HCT116 (cell line): ENCODE results near the gene DNAJC5G. TPM values are rescaled to one million over a fixed set of nuclear protein-coding genes. Genes with fewer than 3 reads are reported as not detected.

Experiments used
- ATAC-seq: fragments of 200-7000 bp; cut with Tn5 transposase; 2 replicates; pipeline ENCODE4 v1.9.1; 2020; ENCODE audit warnings: mild to moderate bottlenecking, moderate library complexity
- BruUV-seq: library from RNA; stranded (reverse); fragments of 400-500 nt; replicated peaks from 2 replicates; lab custom pipeline; 2021; lab: Mats Ljungman, UMichigan
- CTCF ChIA-PET: fragments of 300-600 bp; sonication (Branson Sonifier 250); formaldehyde crosslinking; loops from one replicate; lab custom pipeline; 2021; ENCODE audit warnings: antibody characterized with exemption; lab: Charles Lee
- POLR2A ChIA-PET: fragments of 300-600, 350-600 bp; sonication (Branson Sonifier 250); formaldehyde crosslinking; loops from one replicate; lab custom pipeline; 2021; ENCODE audit warnings: antibody characterized with exemption; lab: Charles Lee
- RAD21 ChIA-PET, 2 experiments: fragments of 300-600 bp; sonication (Branson Sonifier 250); formaldehyde crosslinking; loops; one replicate each; lab custom pipeline; 2023; ENCODE audit warnings: low total read pairs in 2 of 2; ENCODE audit not compliant: uncharacterized antibody in 2 of 2, unreplicated experiment in 2 of 2, low non-redundant PET in 1 of 2; lab: Charles Lee
- DNase-seq: peaks from one replicate; pipeline ENCODE4 v3.0.0-alpha.2; 2010; ENCODE audit warnings: low read depth, low spot score
- H2AFZ ChIP-seq: fragments of 200-600 bp; shearing (Covaris generic), sonication (generic); 2 replicates; pipeline ENCODE4 v1.6.1; 2017; ENCODE audit warnings: low read depth, mixed run types, mixed read lengths, antibody characterized with exemption, low read length; ENCODE audit not compliant: poor library complexity, severe bottlenecking
- H3K27ac ChIP-seq: 2 replicates; pipeline ENCODE4 v1.5.1; 2012; ENCODE audit warnings: low read depth, low read length
- H3K27me3 ChIP-seq: fragments of 200-600 bp; sonication (generic); 2 replicates; pipeline ENCODE4 v1.6.1; 2016; ENCODE audit warnings: mixed run types, low read length, mixed read lengths; ENCODE audit not compliant: insufficient read depth
- H3K36me3 ChIP-seq, 2 experiments: fragments of 200-500 bp in 1 of 2; fragments of 200-600 bp in 1 of 2; sonication (Bioruptor generic) in 1 of 2; sonication (generic) in 1 of 2; 2 replicates each; pipeline versions ENCODE4 v1.5.1 to v1.6.1; 2014 to 2016; ENCODE audit warnings: low read length in 2 of 2, inconsistent platforms in 1 of 2, mixed read lengths in 1 of 2, mixed run types in 1 of 2; ENCODE audit not compliant: insufficient read depth in 2 of 2, control insufficient read depth in 1 of 2
- H3K4me1 ChIP-seq, 2 experiments: fragments of 200-600 bp in 1 of 2; sonication (generic) in 1 of 2; 2 replicates each; pipeline versions ENCODE4 v1.5.1 to v1.6.1; 2012 to 2017; ENCODE audit warnings: low read length in 2 of 2, inconsistent platforms in 1 of 2, mild to moderate bottlenecking in 1 of 2, mixed read lengths in 1 of 2, mixed run types in 1 of 2, moderate library complexity in 1 of 2; ENCODE audit not compliant: insufficient read depth in 2 of 2, control insufficient read depth in 1 of 2
- H3K4me2 ChIP-seq: fragments of 200-600 bp; sonication (generic); 2 replicates; pipeline ENCODE4 v1.6.1; 2017; ENCODE audit warnings: mixed run types, low read length, mixed read lengths
- H3K4me3 ChIP-seq, 2 experiments: fragments of 200-600 bp in 1 of 2; sonication (generic) in 1 of 2; replicated peaks in 1 of 2; 2 replicates each; pipeline ENCODE4 v1.5.1; 2011 to 2016; ENCODE audit warnings: low read length in 2 of 2, control low read depth in 1 of 2, low read depth in 1 of 2, mild to moderate bottlenecking in 1 of 2, mixed read lengths in 1 of 2, mixed run types in 1 of 2
- H3K79me2 ChIP-seq: fragments of 200-600 bp; sonication (generic); 2 replicates; pipeline ENCODE4 v1.6.1; 2017; ENCODE audit warnings: mild to moderate bottlenecking, mixed run types, low read length, moderate library complexity, mixed read lengths; ENCODE audit not compliant: insufficient read depth
- H3K9ac ChIP-seq: fragments of 200-600 bp; sonication (generic); 2 replicates; pipeline ENCODE4 v1.6.1; 2016; ENCODE audit warnings: low read length, mixed read lengths
- H3K9me2 ChIP-seq: fragments of 200-600 bp; sonication (generic), shearing (Covaris generic); 2 replicates; pipeline ENCODE4 v1.6.1; 2017; ENCODE audit warnings: mixed run types, mild to moderate bottlenecking, moderate library complexity; ENCODE audit not compliant: insufficient read depth
- H3K9me3 ChIP-seq, 2 experiments: fragments of 200-500 bp in 1 of 2; fragments of 200-600 bp in 1 of 2; sonication (Bioruptor generic) in 1 of 2; sonication (generic) in 1 of 2; 2 replicates each; pipeline ENCODE4 v1.6.1; 2014 to 2017; ENCODE audit warnings: low read length in 2 of 2, mixed read lengths in 2 of 2, inconsistent platforms in 1 of 2, low read depth in 1 of 2, mild to moderate bottlenecking in 1 of 2, mixed run types in 1 of 2, moderate library complexity in 1 of 2; ENCODE audit not compliant: control insufficient read depth in 1 of 2, insufficient read depth in 1 of 2
- H4K20me1 ChIP-seq: fragments of 200-600 bp; sonication (generic), shearing (Covaris generic); 2 replicates; pipeline ENCODE4 v1.6.1; 2017; ENCODE audit warnings: mixed run types, mild to moderate bottlenecking, moderate library complexity; ENCODE audit not compliant: insufficient read depth
- CBX3 ChIP-seq: IDR thresholded peaks from 2 replicates; pipeline ENCODE4 v1.6.1; 2012; ENCODE audit warnings: low read depth
- POLR2AphosphoS5 ChIP-seq: IDR thresholded peaks from 2 replicates; pipeline ENCODE4 v1.6.1; 2011; ENCODE audit warnings: mild to moderate bottlenecking, low read depth, low read length, moderate library complexity
- SIN3A ChIP-seq: IDR thresholded peaks from 2 replicates; pipeline ENCODE4 v1.6.1; 2012; ENCODE audit warnings: low read depth
- TCF7L2 ChIP-seq: IDR thresholded peaks from 2 replicates; pipeline ENCODE4 v1.7.0; 2011; ENCODE audit warnings: borderline replicate concordance, inconsistent platforms; ENCODE audit not compliant: insufficient read depth, insufficient read length; ENCODE audit errors: extremely low read depth
- intact Hi-C: fragments of 100-400 bp; cut with micrococcal nuclease; formaldehyde crosslinking; loops from 2 replicates; pipeline ENCODE4 v1.10.0; 2022
- total RNA-seq: library from RNA; stranded (reverse); gene quantifications from one replicate; pipeline ENCODE4 v1.2.1, GENCODE V29; 2021; ENCODE audit not compliant: unreplicated experiment
- TF ChIP-seq, protein P1 (sequence below): IDR thresholded peaks from 2 replicates; pipeline ENCODE4 v1.6.1; 2012; ENCODE audit warnings: low read depth

DNAJC5G gene
- total RNA-seq, 1 experiment from 2014 or later: 2.5 TPM

DNA sequence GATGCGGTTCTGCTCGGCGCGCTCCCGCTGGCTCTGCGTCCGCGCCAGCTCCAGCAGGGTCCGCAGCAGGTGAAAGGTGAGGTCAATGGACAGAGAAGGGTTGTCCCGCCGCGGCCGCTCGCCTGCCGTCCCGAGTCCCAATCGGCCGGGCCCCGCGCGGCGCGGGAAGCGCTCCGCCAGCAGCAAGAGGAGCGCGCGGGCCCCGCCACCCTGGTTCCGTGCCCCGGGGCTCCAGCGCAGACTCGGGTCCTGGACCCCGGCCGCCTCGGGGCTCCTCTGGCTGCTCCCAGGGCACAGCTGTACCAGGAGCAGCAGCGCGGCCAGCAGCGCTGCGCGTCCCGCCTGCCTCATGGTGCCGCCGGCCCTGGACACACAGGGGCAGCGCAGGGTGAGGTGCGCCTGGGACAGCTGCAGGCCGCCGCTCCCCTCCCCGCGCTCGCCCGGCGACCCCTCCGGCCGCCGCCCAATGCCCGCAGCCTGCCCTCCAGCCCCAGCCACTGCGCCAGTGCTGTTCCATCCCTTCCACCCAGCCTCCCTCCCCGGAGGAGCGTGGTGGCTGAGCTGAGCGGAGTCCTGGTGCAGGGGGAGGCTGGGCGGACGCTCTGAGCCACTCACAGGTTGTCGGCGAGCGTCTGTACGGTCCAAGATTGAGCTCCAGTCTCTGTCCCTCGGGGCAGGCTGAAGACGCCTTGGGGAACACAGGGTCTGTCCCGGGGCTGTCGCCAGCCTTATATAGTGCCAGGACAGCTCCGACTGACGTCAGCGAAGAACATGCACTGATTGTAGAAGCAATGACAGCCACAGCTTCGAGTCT, 32.5 kb downstream of the DNAJC5G start:
- Histone ChIP-seq H3K4me2 (no peak overlapping the region), H4K20me1 (no peaks in the 10 kb centered on the region), H3K27ac (no peak overlapping the region), H3K9ac (no peak overlapping the region), H3K4me1 (peaks cover 0 to 5% of the 10 kb centered on the region in 2 experiments; a peak in 3 of 4 replicates), H3K4me3 (no peak overlapping the region), H3K36me3 (peaks cover 0 to 5% of the 10 kb centered on the region in 2 experiments; a peak in 1 of 4 replicates), H3K9me3 (no peaks in the 10 kb centered on the region), H3K79me2 (no peaks in the 10 kb centered on the region), H2AFZ (no peak overlapping the region), H3K9me2 (no peaks in the 10 kb centered on the region), H3K27me3 (no peaks in the 10 kb centered on the region)
- RAD21 ChIA-PET: no interaction called here
- CTCF ChIA-PET: no interaction called here
- intact Hi-C loops: no loop called here
- no peak for ATAC-seq
- BruUV-seq: no TSS peak
- DNase-seq: no peak
- POLR2A ChIA-PET: no interaction called here
- no peak for TF ChIP-seq POLR2AphosphoS5
- no peak for TF ChIP-seq TCF7L2
- TF ChIP-seq, protein P1, sequence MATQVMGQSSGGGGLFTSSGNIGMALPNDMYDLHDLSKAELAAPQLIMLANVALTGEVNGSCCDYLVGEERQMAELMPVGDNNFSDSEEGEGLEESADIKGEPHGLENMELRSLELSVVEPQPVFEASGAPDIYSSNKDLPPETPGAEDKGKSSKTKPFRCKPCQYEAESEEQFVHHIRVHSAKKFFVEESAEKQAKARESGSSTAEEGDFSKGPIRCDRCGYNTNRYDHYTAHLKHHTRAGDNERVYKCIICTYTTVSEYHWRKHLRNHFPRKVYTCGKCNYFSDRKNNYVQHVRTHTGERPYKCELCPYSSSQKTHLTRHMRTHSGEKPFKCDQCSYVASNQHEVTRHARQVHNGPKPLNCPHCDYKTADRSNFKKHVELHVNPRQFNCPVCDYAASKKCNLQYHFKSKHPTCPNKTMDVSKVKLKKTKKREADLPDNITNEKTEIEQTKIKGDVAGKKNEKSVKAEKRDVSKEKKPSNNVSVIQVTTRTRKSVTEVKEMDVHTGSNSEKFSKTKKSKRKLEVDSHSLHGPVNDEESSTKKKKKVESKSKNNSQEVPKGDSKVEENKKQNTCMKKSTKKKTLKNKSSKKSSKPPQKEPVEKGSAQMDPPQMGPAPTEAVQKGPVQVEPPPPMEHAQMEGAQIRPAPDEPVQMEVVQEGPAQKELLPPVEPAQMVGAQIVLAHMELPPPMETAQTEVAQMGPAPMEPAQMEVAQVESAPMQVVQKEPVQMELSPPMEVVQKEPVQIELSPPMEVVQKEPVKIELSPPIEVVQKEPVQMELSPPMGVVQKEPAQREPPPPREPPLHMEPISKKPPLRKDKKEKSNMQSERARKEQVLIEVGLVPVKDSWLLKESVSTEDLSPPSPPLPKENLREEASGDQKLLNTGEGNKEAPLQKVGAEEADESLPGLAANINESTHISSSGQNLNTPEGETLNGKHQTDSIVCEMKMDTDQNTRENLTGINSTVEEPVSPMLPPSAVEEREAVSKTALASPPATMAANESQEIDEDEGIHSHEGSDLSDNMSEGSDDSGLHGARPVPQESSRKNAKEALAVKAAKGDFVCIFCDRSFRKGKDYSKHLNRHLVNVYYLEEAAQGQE: no peak
- no peak for TF ChIP-seq CBX3
- TF ChIP-seq SIN3A: no peak
